ENCODE measurements around the gene ASNSD1. TPM values are rescaled to one million over a fixed set of nuclear protein-coding genes. Genes with fewer than 3 reads are reported as not detected.

Gene ASNSD1
- total and polyA plus RNA-seq, 2 donors from 2014 or later, result 28.6 to 36.5 TPM

DNA sequence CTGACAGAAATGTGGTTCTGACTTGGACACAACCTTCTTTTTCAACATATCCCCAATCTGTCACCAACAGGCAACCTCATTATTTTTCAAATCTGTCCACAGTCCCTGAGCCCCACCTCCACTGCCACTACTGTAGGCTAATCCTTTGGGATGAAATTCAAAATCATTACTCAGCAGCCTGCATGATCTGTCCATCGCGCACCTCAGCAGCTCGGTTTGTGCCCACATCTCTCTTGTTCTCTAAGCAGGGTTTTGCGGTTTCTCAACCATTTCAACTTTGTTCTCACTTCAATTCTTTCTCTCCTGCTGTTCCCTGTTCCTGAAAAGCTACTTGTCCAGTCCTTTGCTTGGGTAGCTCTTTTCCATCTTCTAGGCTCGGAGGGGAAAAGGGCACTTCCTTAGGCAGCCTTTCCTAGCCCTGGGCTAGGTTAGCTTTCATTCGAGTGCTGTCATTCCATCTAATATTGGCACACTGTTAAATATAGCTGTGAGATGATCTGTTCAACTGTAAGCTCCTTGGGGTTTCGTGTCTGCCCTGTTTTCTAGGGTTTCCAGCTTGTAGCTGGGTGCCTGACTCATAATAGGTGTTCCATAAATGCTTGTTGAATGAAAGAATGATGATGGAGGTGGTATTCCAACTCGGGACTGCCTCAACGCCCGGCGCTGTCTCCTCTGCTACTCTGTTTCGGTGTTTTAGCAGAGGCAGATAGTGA is 12.6 kb downstream of the ASNSD1 start:
- Histone ChIP-seq H3K9ac (ENCODE audit: low read length in 3 of 3) (peak overlapping the region; percentile 5 to 55 (median 26)), H3K36me3 (ENCODE audit: control insufficient read depth in 2 of 3, insufficient read depth in 3 of 3, low read length in 3 of 3) (peaks cover 0 to 5% (median 5%) of the 10 kb centered on the region in 3 donors), H3K27me3 (ENCODE audit: control insufficient read depth, insufficient read depth, low read length) (no peaks in the 10 kb centered on the region), H3K4me3 (ENCODE audit: low read length in 3 of 3) (peak overlapping the region; percentile 43 to 95 (median 60)), H3K27ac (ENCODE audit: low read depth in 2 of 2, low read length in 2 of 2) (peak overlapping the region; percentile 93 to 95), H3K9me3 (ENCODE audit: control insufficient read depth in 2 of 3, insufficient read depth in 1 of 3, low read length in 3 of 3) (peaks cover 0 to 2% (median 2%) of the 10 kb centered on the region in 3 donors), H3K4me1 (ENCODE audit: control insufficient read depth in 2 of 3, insufficient read depth in 2 of 3, low read depth in 1 of 3, low read length in 3 of 3) (no peaks in the 10 kb centered on the region)
- no peak for FAIRE-seq
- TF ChIP-seq, protein P1, sequence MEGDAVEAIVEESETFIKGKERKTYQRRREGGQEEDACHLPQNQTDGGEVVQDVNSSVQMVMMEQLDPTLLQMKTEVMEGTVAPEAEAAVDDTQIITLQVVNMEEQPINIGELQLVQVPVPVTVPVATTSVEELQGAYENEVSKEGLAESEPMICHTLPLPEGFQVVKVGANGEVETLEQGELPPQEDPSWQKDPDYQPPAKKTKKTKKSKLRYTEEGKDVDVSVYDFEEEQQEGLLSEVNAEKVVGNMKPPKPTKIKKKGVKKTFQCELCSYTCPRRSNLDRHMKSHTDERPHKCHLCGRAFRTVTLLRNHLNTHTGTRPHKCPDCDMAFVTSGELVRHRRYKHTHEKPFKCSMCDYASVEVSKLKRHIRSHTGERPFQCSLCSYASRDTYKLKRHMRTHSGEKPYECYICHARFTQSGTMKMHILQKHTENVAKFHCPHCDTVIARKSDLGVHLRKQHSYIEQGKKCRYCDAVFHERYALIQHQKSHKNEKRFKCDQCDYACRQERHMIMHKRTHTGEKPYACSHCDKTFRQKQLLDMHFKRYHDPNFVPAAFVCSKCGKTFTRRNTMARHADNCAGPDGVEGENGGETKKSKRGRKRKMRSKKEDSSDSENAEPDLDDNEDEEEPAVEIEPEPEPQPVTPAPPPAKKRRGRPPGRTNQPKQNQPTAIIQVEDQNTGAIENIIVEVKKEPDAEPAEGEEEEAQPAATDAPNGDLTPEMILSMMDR (IDR thresholded peaks at IDR 0.05; ENCODE audit: borderline replicate concordance, extremely low read depth, insufficient read depth), result no peak
- intact Hi-C loops (cut with DNase I), result no loop called here
- DNase-seq, result no peak

DNA sequence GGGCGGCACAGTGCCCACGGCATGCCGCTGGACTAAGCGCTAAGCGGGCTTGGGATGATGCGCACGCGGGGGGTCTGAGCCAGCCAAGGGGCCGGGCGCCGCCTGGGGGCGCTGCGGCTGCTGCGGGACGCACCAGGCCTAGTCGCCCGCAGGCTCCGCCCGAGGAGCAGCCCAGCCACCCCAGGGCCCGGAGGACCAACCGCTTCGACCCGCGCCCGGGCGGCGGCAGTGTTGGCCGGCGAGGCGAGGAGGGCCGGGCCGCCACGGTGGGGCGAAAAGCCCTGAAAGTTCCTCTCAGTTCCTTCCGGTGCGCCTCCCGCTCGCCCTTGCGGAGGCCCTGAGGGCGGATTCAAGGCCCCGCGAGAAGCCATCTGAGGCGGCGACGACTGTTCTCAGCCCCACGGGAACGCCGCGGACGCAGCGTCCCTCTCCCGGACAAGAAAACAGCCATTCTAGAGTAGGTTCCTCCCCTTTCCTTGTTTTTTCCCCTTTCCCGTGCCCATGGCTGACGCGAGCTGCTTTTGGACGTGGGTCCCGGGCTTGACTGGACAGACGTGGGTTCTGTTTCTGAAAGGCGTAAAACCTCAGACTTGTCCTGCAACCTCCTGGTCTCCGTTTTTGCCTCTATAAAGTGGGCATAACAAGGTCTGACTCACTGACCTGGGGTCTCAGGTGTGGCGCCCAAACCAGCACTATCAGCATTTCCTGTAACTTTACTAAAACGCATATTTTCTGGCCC is 13.3 kb downstream of the ASNSD1 start, which contains the start of gene ANKAR:
TSS of gene ANKAR (plus strand) at position 297 of the 739 bp plus-strand sequence. CDS start 1,821 bp downstream, outside the sequence.
- intact Hi-C loops (cut with DNase I), result no loop called here
- Histone ChIP-seq H3K4me3 (ENCODE audit: low read length in 3 of 3) (peak within 1 kb of the TSS; percentile 84 to 95 (median 89)), H3K36me3 (ENCODE audit: control insufficient read depth in 2 of 3, insufficient read depth in 3 of 3, low read length in 3 of 3) (peaks cover 0 to 3% (median 0%) of the 10 kb centered on the region in 3 donors), H3K4me1 (ENCODE audit: control insufficient read depth in 2 of 3, insufficient read depth in 2 of 3, low read depth in 1 of 3, low read length in 3 of 3) (no peaks in the 10 kb centered on the region), H3K9me3 (ENCODE audit: control insufficient read depth in 2 of 3, insufficient read depth in 1 of 3, low read length in 3 of 3) (peaks cover 0 to 2% (median 2%) of the 10 kb centered on the region in 3 donors), H3K27me3 (ENCODE audit: control insufficient read depth, insufficient read depth, low read length) (no peaks in the 10 kb centered on the region), H3K9ac (ENCODE audit: low read length in 3 of 3) (peak within 1 kb of the TSS; percentile 74 to 99 (median 99)), H3K27ac (ENCODE audit: low read depth in 2 of 2, low read length in 2 of 2) (peak within 1 kb of the TSS; percentile 93 to 95)
- DNase-seq (peak; percentile 91 to 97 (median 93)), FAIRE-seq (no peak)
- TF ChIP-seq, protein P1 (IDR thresholded peaks at IDR 0.05; ENCODE audit: borderline replicate concordance, extremely low read depth, insufficient read depth), result peak; percentile 56

DNA sequence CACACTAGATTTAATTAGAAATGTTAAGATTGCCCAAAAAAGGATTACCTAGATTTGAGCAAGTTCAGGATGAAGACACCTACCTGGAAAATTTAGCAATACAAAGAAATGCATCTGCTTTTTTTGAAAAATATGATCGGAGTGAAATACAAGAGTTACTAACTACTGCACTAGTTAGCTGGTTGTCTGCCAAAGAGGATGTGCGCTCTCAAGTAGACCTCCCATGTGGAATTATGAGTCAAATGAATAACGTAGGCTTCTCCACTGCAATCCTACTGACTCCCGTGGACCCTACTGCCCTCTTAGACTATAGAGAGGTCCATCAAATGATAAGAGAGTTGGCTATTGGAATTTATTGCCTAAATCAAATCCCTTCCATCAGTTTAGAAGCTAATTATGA is 15.2 kb downstream of the ASNSD1 start:
- FAIRE-seq (no peak), DNase-seq (no peak)
- Histone ChIP-seq H3K27me3 (ENCODE audit: control insufficient read depth, insufficient read depth, low read length) (no peaks in the 10 kb centered on the region), H3K4me3 (ENCODE audit: low read length in 3 of 3) (no peak overlapping the region), H3K9ac (ENCODE audit: low read length in 3 of 3) (no peak overlapping the region), H3K36me3 (ENCODE audit: control insufficient read depth in 2 of 3, insufficient read depth in 3 of 3, low read length in 3 of 3) (peaks cover 0 to 1% (median 0%) of the 10 kb centered on the region in 3 donors), H3K27ac (ENCODE audit: low read depth in 2 of 2, low read length in 2 of 2) (no peak overlapping the region), H3K9me3 (ENCODE audit: control insufficient read depth in 2 of 3, insufficient read depth in 1 of 3, low read length in 3 of 3) (peaks cover 0 to 2% (median 2%) of the 10 kb centered on the region in 3 donors), H3K4me1 (ENCODE audit: control insufficient read depth in 2 of 3, insufficient read depth in 2 of 3, low read depth in 1 of 3, low read length in 3 of 3) (no peaks in the 10 kb centered on the region)
- TF ChIP-seq, protein P1 (IDR thresholded peaks at IDR 0.05; ENCODE audit: borderline replicate concordance, extremely low read depth, insufficient read depth), result no peak
- intact Hi-C loops (cut with DNase I), result no loop called here
